ENCODE measurements around the gene XXYLT1. TPM values are rescaled to one million over a fixed set of nuclear protein-coding genes. Genes with fewer than 3 reads are reported as not detected.

XXYLT1 gene
- total and polyA plus RNA-seq, 9 of the 15 experiments (the other 6 are each of a cell fraction or from before 2014, with no cell fraction given) = 1.9 to 18.9 (median 15.0) TPM

DNA sequence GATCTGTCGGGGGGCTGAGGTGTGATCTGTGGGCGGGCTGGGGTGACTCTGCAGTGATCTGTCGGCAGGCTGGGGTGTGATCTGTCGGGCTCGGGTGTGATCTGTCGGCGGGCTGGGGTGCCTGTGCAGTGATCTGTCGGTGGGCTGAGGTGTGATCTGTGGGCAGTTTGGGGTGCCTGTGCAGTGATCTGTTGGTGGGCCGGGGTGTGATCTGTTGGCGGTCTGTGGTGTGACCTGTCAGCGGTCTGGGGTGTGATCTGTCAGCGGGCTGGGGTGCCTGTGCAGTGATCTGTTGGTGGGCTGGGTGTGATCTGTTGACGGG, 205.1 kb downstream of the XXYLT1 start:
- Histone ChIP-seq H2AFZ (ENCODE audit: low read depth, low read length) (no peak overlapping the region), H3K27ac (ENCODE audit: extremely low read depth, low read depth, low read length) (no peak overlapping the region), H4K20me1 (replicated peaks; ENCODE audit: control insufficient read depth, insufficient read depth, low read length) (no peaks in the 10 kb centered on the region), H3K9ac (ENCODE audit: insufficient read depth in 1 of 2, low read depth in 2 of 2, low read length in 2 of 2) (no peak overlapping the region), H3K27me3 (ENCODE audit: control insufficient read depth in 2 of 2, insufficient read depth in 2 of 2, low read length in 2 of 2) (peaks cover 9 to 29% of the 10 kb centered on the region in 2 experiments; a peak in 3 of 5 replicates), H3K4me3 (no peak overlapping the region), H3K4me1 (replicated peaks in 1 of 2; ENCODE audit: control insufficient read depth in 2 of 2, insufficient read depth in 2 of 2, low read length in 2 of 2) (peaks cover 0 to 15% of the 10 kb centered on the region in 2 experiments; a peak in 2 of 5 replicates), H3K79me2 (ENCODE audit: control insufficient read depth, insufficient read depth, low read length) (no peaks in the 10 kb centered on the region), H3K9me1 (ENCODE audit: control insufficient read depth, insufficient read depth, low read length) (no peaks in the 10 kb centered on the region), H3K36me3 (ENCODE audit: control insufficient read depth, insufficient read depth, low read length) (peaks cover 5% of the 10 kb centered on the region; the same call in 1 of the 3 replicates), H3K4me2 (ENCODE audit: insufficient read depth, low read length) (no peak overlapping the region), H3K9me3 (replicated peaks; ENCODE audit: control insufficient read depth, insufficient read depth, low read depth, low read length) (no peaks in the 10 kb centered on the region)
- FAIRE-seq (no peak), ATAC-seq (no peak), DNase-seq (ENCODE audit: extremely low read depth in 1 of 4, low spot score in 3 of 4) (no peak)
- no TSS peak for BruUV-seq (replicated peaks)
- intact Hi-C loops (cut with micrococcal nuclease) = no loop called here
- in situ Hi-C loops (cut with MboI) = no loop called here
- TF ChIP-seq SMAD4 (CRISPR knock-in tag; conservative IDR thresholded peaks at IDR 0.05) = no peak
- TF ChIP-seq FOXJ3 (CRISPR knock-in tag; IDR thresholded peaks at IDR 0.05) = no peak
- TF ChIP-seq HNRNPLL (IDR thresholded peaks at IDR 0.05; ENCODE audit: low read depth, low read length, poor library complexity, severe bottlenecking) = no peak
- TF ChIP-seq U2AF1 (optimal IDR thresholded peaks at IDR 0.05; ENCODE audit: low read depth, low read length) = no peak
- TF ChIP-seq ZNF253 (CRISPR knock-in tag; conservative IDR thresholded peaks at IDR 0.05) = no peak
- peak; percentile 18 for TF ChIP-seq RBM22 (IDR thresholded peaks at IDR 0.05; ENCODE audit: low read depth, low read length, poor library complexity, severe bottlenecking)
- TF ChIP-seq SMARCB1 (IDR thresholded peaks at IDR 0.05; ENCODE audit: insufficient read length, low read depth) = no peak
- TF ChIP-seq ZFX (CRISPR knock-in tag; IDR thresholded peaks at IDR 0.05) = no peak
- TF ChIP-seq MECOM (CRISPR knock-in tag; IDR thresholded peaks at IDR 0.05) = no peak
- TF ChIP-seq POLR2G (IDR thresholded peaks at IDR 0.05; ENCODE audit: low read depth, low read length) = peak; percentile 50
- TF ChIP-seq, protein P1, sequence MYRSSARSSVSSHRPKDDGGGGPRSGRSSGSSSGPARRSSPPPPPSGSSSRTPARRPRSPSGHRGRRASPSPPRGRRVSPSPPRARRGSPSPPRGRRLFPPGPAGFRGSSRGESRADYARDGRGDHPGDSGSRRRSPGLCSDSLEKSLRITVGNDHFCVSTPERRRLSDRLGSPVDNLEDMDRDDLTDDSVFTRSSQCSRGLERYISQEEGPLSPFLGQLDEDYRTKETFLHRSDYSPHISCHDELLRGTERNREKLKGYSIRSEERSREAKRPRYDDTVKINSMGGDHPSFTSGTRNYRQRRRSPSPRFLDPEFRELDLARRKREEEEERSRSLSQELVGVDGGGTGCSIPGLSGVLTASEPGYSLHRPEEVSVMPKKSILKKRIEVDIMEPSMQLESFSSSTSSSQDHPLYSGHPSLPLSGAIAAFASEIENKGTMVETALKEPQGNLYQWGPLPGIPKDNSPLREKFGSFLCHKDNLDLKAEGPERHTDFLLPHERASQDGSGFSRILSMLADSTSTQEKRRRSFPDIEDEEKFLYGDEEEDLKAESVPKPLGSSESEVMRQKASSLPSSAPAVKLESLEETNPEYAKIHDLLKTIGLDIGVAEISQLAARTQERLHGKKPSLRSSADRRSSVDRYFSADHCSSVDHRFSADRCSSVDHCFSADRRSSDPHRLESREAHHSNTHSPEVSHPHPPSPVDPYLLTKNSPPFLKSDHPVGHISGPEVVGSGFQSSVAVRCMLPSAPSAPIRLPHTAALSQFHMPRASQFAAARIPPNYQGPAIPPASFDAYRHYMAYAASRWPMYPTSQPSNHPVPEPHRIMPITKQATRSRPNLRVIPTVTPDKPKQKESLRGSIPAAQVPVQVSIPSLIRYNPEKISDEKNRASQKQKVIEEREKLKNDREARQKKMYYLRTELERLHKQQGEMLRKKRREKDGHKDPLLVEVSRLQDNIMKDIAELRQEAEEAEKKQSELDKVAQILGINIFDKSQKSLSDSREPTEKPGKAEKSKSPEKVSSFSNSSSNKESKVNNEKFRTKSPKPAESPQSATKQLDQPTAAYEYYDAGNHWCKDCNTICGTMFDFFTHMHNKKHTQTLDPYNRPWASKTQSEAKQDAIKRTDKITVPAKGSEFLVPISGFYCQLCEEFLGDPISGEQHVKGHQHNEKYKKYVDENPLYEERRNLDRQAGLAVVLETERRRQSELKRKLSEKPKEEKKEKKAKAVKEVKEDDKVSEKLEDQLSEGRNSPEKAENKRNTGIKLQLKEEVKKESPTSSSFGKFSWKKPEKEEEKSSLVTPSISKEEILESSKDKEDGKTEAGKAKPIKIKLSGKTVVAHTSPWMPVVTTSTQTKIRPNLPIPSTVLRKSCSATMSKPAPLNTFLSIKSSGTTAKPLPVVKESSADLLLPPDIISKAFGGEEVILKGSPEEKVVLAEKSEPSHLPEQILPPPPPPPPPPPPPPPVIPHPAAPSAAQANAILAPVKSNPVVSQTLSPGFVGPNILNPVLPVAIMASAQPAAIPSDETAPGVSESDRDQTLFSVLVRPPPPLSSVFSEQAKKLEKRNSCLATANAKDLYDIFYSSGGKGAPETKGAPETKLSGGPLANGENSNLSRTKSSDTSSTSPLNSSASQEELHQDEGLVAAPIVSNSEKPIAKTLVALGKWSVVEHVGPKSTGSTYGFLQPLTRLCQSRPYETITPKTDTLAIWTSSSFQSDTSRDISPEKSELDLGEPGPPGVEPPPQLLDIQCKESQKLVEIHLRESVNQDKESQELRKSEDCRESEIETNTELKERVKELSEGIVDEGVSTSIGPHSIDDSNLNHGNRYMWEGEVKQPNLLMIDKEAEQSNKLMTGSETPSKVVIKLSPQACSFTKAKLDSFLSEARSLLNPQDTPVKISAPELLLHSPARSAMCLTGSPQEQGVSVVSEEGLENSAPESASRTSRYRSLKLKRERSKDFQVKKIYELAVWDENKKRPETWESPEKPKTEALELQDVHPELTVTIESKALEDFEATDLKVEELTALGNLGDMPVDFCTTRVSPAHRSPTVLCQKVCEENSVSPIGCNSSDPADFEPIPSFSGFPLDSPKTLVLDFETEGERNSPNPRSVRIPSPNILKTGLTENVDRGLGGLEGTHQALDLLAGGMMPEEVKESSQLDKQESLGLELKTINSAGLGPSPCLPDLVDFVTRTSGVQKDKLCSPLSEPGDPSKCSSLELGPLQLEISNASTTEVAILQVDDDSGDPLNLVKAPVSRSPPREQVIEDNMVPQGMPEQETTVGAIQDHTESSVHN (IDR thresholded peaks at IDR 0.05; ENCODE audit: borderline replicate concordance in 1 of 2, low read depth in 1 of 2) = no peak
- no peak for TF ChIP-seq NR2F6 (CRISPR knock-in tag; IDR thresholded peaks at IDR 0.05)
- ChIA-PET CTCF (ENCODE audit: low intra/inter-chr PET ratio) (no interaction called here), POLR2A (no interaction called here)
- 89% methylated on average over 8 of the region's 13 CpGs for WGBS (ENCODE audit: insufficient coverage, low coverage, missing lambda C conversion rate)

Data from K562 (cell line).